Right lobe of liver (tissue), 6 donors: Measurements from ENCODE around the gene RICTOR. TPM values are rescaled to one million over a fixed set of nuclear protein-coding genes. Genes with fewer than 3 reads are reported as not detected.

ENCODE experiments used
- ATAC-seq, 4 donors: fragments of 200-7000 bp; cut with Tn5 transposase; one replicate each; pipeline ENCODE4 v1.9.1; 2020; ENCODE audit warnings: mild to moderate bottlenecking in 4 of 4, moderate library complexity in 4 of 4
- DNase-seq, 3 donors: peaks; one replicate each; pipeline ENCODE4 v3.0.0-alpha.2; 2020
- H3K27ac ChIP-seq, 3 donors: fragments of 200-600 bp; one replicate each; pipeline ENCODE4 v1.8.0; 2022
- H3K27me3 ChIP-seq, 2 donors: fragments of 200-600 bp; one replicate each; pipeline ENCODE4 v1.8.0; 2022
- H3K36me3 ChIP-seq, 4 donors: fragments of 200-600 bp; sonication (generic) in 1 of 4; one replicate each; pipeline versions ENCODE4 v1.5.1 to v1.8.0; 2017 to 2022; ENCODE audit warnings: control low read depth in 1 of 4
- H3K4me1 ChIP-seq, 4 donors: fragments of 200-600 bp; sonication (generic) in 1 of 4; one replicate each; pipeline versions ENCODE4 v1.5.1 to v1.8.0; 2017 to 2022; ENCODE audit warnings: control low read depth in 1 of 4
- H3K4me3 ChIP-seq, 3 donors: fragments of 200-600 bp; one replicate each; pipeline ENCODE4 v1.8.0; 2022
- H3K9me3 ChIP-seq, 4 donors: fragments of 200-600 bp; sonication (generic) in 1 of 4; one replicate each; pipeline versions ENCODE4 v1.5.1 to v1.8.0; 2017 to 2022; ENCODE audit warnings: control low read depth in 1 of 4
- CTCF ChIP-seq, 4 donors: fragments of 200-600 bp in 3 of 4; fragments of 450-650 bp in 1 of 4; IDR thresholded peaks; one replicate each; pipeline versions ENCODE4 v1.5.1 to v1.8.0; 2016 to 2022; ENCODE audit warnings: antibody characterized with exemption in 4 of 4, mild to moderate bottlenecking in 2 of 4
- POLR2A ChIP-seq: fragments of 450-650 bp; IDR thresholded peaks from one replicate; pipeline ENCODE4 v1.6.1; 2017; ENCODE audit warnings: antibody characterized with exemption, mild to moderate bottlenecking
- WGBS: methylation state at CpG from one replicate; pipeline ENCODE4 v1.1.6; 2018; ENCODE audit warnings: low coverage, low lambda C conversion rate; ENCODE audit not compliant: insufficient coverage; ENCODE audit errors: missing lambda C conversion rate; 5-methylcytosine and 5-hydroxymethylcytosine counted together
- intact Hi-C, 2 donors: fragments of 100-400 bp; cut with DNase I; formaldehyde crosslinking; loops; one replicate each; pipeline versions ENCODE4 v1.11.2 to v1.14.1; 2022
- total RNA-seq, 6 experiments: library from RNA; depleted of rRNA in 2 of 6; stranded (reverse); fragments of >200 nt in 2 of 6; fragmentation: NEBNext Ultra II Directional in 3 of 6; extraction: Animal tissue kit (Norgen Biotek cat#: 25700) in 3 of 6; gene quantifications; one replicate each; pipeline versions ENCODE4 v1.1.0 to v1.2.4, GENCODE V29; 2016 to 2023
- donor health status: DM: no; HTN: yes; CAD: no.
- donor health status: DM: no; HTN: no; CAD: no.
- donor health status: DM: no; HTN: no; CAD: no.
- donor health status: DM: no; HTN: yes; CAD: no.
- donor health status: DM: no; HTN: yes; CAD: no.

RICTOR gene
- total RNA-seq, 6 experiments from 2014 or later = 9.8 to 19.2 (median 14.6) TPM

GRCh38 chr5:38941912-38942311 is 132.3 kb downstream of the RICTOR start:
- no peaks in the 10 kb centered on the region for H3K4me1 ChIP-seq
- H3K9me3 ChIP-seq = no peaks in the 10 kb centered on the region
- H3K27me3 ChIP-seq = no peaks in the 10 kb centered on the region
- DNase-seq = no peak
- WGBS = 100% methylated on average over 2 of the region's 2 CpGs
- H3K4me3 ChIP-seq = no peak overlapping the region
- H3K36me3 ChIP-seq = peaks cover 0 to 53% (median 19%) of the 10 kb centered on the region in 4 donors
- no peak for ATAC-seq
- TF ChIP-seq CTCF (IDR thresholded peaks at IDR 0.05) (no peak), POLR2A (no peak)
- intact Hi-C loops = no loop called here
- H3K27ac ChIP-seq = no peak overlapping the region

GRCh38 chr5:38940230-38940858 is 133.9 kb downstream of the RICTOR start:
- no peaks in the 10 kb centered on the region for H3K4me1 ChIP-seq
- ATAC-seq = no peak
- H3K27ac ChIP-seq = no peak overlapping the region
- no peak for DNase-seq
- H3K36me3 ChIP-seq = peaks cover 0 to 45% (median 15%) of the 10 kb centered on the region in 4 donors
- no peaks in the 10 kb centered on the region for H3K27me3 ChIP-seq
- 42% methylated on average over 2 of the region's 2 CpGs for WGBS
- no peaks in the 10 kb centered on the region for H3K9me3 ChIP-seq
- intact Hi-C loops = no loop called here
- H3K4me3 ChIP-seq = no peak overlapping the region
- TF ChIP-seq POLR2A (no peak), CTCF (IDR thresholded peaks at IDR 0.05) (no peak)

- DNase-seq = no peak
- Histone ChIP-seq H3K36me3 (peaks cover 0 to 33% (median 8%) of the 10 kb centered on the region in 4 donors), H3K9me3 (no peaks in the 10 kb centered on the region), H3K27ac (no peak overlapping the region), H3K4me1 (no peaks in the 10 kb centered on the region), H3K4me3 (no peak overlapping the region), H3K27me3 (no peaks in the 10 kb centered on the region)
- intact Hi-C loops = no loop called here
- WGBS = 69% methylated on average over 1 of the region's 1 CpG
- TF ChIP-seq CTCF (IDR thresholded peaks at IDR 0.05) (no peak), POLR2A (no peak)
- no peak for ATAC-seq
Measured at GRCh38 chr5:38938973-38939372, 135.2 kb downstream of the RICTOR start.

- ATAC-seq (no peak), DNase-seq (no peak)
- 86% methylated on average over 1 of the region's 1 CpG for WGBS
- Histone ChIP-seq H3K27ac (no peak overlapping the region), H3K9me3 (no peaks in the 10 kb centered on the region), H3K27me3 (no peaks in the 10 kb centered on the region), H3K36me3 (peaks cover 0 to 29% (median 7%) of the 10 kb centered on the region in 4 donors), H3K4me3 (no peak overlapping the region), H3K4me1 (no peaks in the 10 kb centered on the region)
- intact Hi-C loops = no loop called here
- no peak for TF ChIP-seq POLR2A
- TF ChIP-seq CTCF (IDR thresholded peaks at IDR 0.05) = no peak
Measured at GRCh38 chr5:38938424-38938823, 135.8 kb downstream of the RICTOR start.
